K562 (cell line): ENCODE data around the gene GALNT13.

Experiments
- EZH2 ChIP-seq: IDR thresholded peaks from 2 replicates; pipeline ENCODE4 v1.6.1; 2012; ENCODE audit warnings: low read depth, mild to moderate bottlenecking, inconsistent platforms, low read length, borderline replicate concordance
- POLR2A ChIP-seq: fragments of 450-650 bp; conservative IDR thresholded peaks from 2 replicates; pipeline ENCODE4 v1.6.1; 2016
- ZFP1 ChIP-seq: fragments of 450-650 bp; formaldehyde crosslinking; IDR thresholded peaks from 2 replicates; pipeline ENCODE4 v1.4.0; 2020; ENCODE audit warnings: mild to moderate bottlenecking, mixed read lengths
- TF ChIP-seq, protein P1 (sequence below): fragments of 250-450 bp; sonication (Bioruptor Pico); IDR thresholded peaks from 2 replicates; pipeline ENCODE4 v1.5.0; 2020; ENCODE audit warnings: mild to moderate bottlenecking, borderline replicate concordance
- TF ChIP-seq, protein P2 (sequence below), 3 experiments: IDR thresholded peaks in 2 of 3; conservative IDR thresholded peaks in 1 of 3; 2 replicates each; pipeline ENCODE4 v1.5.1; 2011 to 2012; ENCODE audit warnings: low read length in 3 of 3, mild to moderate bottlenecking in 3 of 3, control low read depth in 2 of 3, improper control_type of control experiment in 1 of 3, inconsistent platforms in 1 of 3, low read depth in 1 of 3, mixed read lengths in 1 of 3, moderate library complexity in 1 of 3; ENCODE audit not compliant: insufficient read depth in 2 of 3

DNA sequence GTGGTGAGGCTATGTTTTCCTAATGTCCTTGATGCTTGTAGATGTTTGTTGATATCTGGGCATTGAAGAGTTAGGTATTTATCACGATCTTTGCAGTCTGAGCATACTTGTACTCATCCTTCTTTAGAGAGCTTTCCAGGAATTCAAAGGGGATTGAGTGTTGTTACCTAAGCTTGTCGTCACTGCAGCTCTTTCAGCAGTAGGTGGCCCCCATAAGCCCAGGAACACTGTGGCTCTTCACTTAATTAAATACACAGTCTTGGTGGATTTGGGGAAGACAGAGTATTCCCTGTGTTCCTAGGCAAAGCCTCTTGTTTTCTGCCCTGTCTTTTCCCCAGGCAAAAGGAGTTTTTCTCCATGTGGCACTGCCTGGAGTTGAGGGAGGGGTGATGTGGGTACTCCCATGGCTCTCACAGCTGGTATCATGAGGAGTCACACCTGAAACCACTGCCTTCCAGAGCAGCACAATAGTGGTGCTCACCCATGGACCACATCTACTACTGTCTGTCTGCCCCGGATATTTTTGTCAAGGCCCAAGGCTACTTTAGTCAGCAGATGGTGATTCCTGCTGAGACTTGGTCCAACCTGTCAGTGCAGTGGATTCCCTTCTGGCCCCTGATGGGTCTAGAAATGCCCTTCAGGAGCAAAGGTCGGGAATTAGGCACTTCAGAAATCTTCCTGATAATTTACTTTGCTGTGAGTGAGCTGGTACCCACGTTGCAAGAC lies 95.7 kb downstream of the GALNT13 start:
- TF ChIP-seq POLR2A (no peak), ZFP1 (no peak), EZH2 (no peak)
- TF ChIP-seq, protein P1, sequence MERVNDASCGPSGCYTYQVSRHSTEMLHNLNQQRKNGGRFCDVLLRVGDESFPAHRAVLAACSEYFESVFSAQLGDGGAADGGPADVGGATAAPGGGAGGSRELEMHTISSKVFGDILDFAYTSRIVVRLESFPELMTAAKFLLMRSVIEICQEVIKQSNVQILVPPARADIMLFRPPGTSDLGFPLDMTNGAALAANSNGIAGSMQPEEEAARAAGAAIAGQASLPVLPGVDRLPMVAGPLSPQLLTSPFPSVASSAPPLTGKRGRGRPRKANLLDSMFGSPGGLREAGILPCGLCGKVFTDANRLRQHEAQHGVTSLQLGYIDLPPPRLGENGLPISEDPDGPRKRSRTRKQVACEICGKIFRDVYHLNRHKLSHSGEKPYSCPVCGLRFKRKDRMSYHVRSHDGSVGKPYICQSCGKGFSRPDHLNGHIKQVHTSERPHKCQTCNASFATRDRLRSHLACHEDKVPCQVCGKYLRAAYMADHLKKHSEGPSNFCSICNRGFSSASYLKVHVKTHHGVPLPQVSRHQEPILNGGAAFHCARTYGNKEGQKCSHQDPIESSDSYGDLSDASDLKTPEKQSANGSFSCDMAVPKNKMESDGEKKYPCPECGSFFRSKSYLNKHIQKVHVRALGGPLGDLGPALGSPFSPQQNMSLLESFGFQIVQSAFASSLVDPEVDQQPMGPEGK (CRISPR knock-in tag): no peak
- TF ChIP-seq, protein P2, sequence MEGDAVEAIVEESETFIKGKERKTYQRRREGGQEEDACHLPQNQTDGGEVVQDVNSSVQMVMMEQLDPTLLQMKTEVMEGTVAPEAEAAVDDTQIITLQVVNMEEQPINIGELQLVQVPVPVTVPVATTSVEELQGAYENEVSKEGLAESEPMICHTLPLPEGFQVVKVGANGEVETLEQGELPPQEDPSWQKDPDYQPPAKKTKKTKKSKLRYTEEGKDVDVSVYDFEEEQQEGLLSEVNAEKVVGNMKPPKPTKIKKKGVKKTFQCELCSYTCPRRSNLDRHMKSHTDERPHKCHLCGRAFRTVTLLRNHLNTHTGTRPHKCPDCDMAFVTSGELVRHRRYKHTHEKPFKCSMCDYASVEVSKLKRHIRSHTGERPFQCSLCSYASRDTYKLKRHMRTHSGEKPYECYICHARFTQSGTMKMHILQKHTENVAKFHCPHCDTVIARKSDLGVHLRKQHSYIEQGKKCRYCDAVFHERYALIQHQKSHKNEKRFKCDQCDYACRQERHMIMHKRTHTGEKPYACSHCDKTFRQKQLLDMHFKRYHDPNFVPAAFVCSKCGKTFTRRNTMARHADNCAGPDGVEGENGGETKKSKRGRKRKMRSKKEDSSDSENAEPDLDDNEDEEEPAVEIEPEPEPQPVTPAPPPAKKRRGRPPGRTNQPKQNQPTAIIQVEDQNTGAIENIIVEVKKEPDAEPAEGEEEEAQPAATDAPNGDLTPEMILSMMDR (IDR thresholded peaks at IDR 0.05 in 2 of 3, conservative IDR thresholded peaks at IDR 0.05 in 1 of 3; ENCODE audit: insufficient read depth in 2 of 3, low read depth in 1 of 3, low read length in 3 of 3): no peak
